ENCODE results near the gene AKR1D1.
"Not testable (repeated sequence)": the region's sequence is repeated elsewhere in the genome, so short reads cannot be mapped to it uniquely, and the experiment has no call there.

Gene AKR1D1

GRCh38 chr7:138074540-138074939, 1.7 kb upstream of the AKR1D1 start:
- no peak for DNase-seq

- DNase-seq, result no peak
Measured at GRCh38 chr7:138075350-138075749, 909 bp upstream of the AKR1D1 start.

GRCh38 chr7:138075786-138076185, 473 bp upstream of the AKR1D1 start:
- DNase-seq, result not testable (repeated sequence)

- DNase-seq, result no peak
Measured at GRCh38 chr7:138077809-138078208, 1.6 kb downstream of the AKR1D1 start.

DNA sequence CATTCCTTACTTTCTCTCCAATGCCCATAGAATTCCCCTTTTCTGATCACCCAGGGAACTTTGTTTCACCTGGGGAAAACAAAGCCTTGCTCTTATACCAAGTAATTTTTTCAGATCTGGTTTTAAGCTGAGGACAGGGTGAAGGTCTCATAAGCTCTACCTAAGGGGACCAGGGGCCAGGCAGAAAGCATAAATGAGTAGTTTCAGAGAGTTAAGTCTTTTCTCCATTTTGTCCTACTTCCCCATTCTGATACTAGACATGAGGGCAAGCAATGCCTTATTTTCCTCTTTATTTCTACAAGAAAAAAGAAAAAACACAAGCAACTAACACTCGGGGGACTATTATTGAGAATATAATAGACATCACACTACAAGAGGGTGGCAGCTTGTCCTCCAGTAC, 2.9 kb downstream of the AKR1D1 start:
- DNase-seq, result no peak

DNA sequence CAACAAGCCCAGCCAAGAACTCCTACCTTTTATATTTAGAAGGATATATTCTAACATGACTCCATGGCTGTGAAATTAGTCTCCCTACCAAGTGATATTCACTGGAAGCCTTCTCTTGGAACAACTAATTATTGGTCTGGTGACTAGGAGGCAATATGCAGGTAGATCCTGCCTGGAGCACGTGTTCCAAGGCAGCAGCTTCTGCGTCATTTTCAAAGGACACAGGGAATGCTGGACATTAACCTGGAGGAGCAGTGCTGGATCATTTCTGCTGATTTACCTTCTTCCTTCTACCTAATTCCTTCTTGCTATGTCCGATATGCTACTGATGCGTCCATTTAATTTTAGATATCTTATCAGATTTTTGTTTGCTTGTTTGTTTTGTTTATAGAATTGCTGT, 5.6 kb downstream of the AKR1D1 start:
- DNase-seq, result no peak

DNA sequence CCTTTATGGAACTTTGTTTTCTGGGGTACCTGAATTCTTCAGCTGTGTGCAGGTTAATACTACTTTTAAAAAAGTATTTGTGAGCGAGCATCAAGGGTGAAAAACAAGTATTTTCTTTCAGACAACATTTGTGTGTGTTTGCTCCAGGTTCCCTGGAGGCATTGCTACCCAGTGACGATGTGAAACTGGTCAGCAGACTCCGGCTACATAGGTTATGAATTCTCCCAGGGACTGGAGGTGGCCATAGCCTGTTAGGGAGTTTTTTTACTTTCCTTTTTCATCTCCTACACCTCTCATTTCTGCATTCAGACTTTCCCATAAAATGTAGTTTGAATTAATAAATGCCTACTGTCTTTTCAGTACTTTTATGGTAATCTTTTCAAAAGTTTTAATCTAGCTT, 7.6 kb downstream of the AKR1D1 start:
- DNase-seq, result no peak

- no peak for DNase-seq
Measured at GRCh38 chr7:138086563-138087270, 10.5 kb downstream of the AKR1D1 start.

GRCh38 chr7:138089080-138089901, 13.0 kb downstream of the AKR1D1 start:
- no peak for DNase-seq

DNA sequence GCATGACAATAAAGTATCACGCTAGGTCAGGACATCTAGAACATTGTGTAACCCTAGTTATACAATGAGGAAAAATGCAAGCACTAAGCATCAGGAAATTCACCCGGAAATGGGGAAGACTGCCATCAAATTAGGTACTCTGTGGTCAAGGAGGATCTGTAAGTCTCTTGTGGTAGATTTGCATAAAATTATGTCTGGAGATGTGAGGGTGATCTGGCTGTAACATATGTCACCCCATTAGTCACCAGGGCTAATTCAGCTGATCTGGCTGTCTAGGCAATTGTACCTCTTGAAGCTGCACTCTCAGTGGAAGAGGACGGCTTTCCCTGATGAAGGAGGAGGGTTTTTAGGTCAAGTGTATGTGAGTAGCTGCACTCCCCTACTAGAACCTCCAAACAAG, 14.8 kb downstream of the AKR1D1 start:
- DNase-seq, result no peak

DNA sequence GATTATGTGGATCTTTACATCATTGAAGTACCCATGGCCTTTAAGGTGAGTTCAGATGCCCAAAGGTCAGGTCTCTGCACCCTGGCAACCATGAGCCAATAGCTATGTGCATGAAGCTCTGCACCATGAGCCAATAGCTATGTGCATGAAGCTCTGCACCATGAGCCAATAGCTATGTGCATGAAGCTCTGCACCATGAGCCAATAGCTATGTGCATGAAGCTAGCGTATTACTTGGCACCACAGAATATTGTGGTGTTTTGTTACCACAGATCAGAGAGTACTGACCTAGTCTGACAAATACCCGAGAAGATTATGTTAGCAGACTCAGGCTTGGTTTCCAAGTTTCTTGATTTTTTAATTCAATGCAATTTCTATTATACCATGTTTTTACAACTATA, 15.6 kb downstream of the AKR1D1 start:
- DNase-seq, result not testable (repeated sequence)

- no peak for DNase-seq
Measured at GRCh38 chr7:138092486-138093028, 16.3 kb downstream of the AKR1D1 start.

GRCh38 chr7:138095972-138096935, 20.0 kb downstream of the AKR1D1 start:
- no peak for DNase-seq

- DNase-seq, result peak; percentile 21
Measured at GRCh38 chr7:138097064-138097741, 20.9 kb downstream of the AKR1D1 start.

DNA sequence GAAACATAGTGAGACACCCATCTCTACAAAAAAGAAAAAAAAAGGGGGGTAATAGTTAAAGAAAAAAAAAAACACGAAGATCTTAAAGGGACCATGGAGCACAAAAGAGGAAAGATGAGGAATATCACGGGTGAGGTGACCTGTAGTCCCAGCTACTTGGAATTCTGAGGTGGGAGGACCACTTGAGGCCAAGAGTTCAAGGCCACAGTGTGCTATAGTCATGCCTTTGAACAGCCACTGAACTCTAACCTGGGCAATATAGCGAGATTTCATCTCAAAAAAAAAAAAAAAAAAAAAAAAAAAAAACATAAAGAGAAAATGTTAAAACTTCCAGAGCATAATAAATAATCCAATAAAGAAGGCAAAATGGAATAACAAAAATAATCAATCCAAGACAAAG, 23.6 kb downstream of the AKR1D1 start:
- DNase-seq, result no peak

DNA sequence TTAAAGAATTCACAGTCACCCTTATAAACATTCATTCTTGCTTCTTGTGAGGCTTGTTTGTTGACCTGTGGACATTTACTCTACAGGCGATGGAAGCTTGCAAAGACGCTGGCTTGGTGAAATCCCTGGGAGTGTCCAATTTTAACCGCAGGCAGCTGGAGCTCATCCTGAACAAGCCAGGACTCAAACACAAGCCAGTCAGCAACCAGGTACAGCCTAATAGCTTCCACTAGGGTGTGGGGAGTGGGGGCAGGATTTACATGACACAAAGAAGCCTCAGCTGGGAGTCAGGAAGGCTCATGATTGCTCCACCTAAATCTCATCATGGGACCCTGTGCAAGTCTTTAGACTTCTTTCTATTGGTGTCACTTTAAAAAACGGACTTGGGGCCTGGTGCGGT, 29.0 kb downstream of the AKR1D1 start:
- DNase-seq, result no peak

GRCh38 chr7:138115047-138115446, 38.8 kb downstream of the AKR1D1 start:
- DNase-seq, result no peak

DNA sequence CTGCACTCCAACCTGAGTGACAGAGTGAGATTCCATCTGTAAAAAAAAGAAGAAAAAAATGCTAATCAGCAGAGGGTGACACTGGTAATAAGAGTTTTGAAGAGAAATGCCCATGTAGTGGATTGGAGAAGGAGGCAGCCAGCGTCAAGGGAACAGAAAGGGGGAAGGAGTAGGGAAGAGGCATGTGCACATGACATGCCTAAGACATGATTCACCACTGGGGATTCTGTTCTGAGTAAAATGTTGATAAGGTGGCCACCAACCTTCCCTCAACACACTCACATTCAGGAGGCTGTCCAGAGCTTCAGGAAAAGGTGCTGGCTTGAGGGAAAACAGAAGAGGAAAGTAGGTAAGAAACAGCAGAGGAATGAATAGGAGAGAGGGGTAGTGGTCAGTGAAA, 39.9 kb downstream of the AKR1D1 start:
- DNase-seq, result no peak

DNA sequence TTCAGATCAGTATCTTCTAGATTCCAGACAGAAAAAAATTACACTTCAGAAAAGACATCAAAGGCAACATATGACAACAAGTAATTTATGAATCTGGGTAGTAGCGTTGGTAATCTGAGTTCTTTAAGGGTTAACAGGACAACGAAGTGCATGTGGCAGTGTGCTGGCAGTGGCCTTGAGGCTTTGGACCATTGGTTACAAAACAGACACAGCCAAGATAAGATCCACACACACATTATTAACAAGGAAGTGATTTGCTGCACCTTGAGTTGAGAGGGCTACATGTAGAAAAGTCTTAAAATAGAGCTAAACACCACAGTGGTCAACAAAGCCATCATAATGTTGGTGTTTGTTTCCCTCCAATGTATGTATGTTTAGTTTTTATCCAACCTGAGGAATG, 40.6 kb downstream of the AKR1D1 start:
- DNase-seq, result no peak

- no peak for DNase-seq
Measured at GRCh38 chr7:138120140-138120827, 44.0 kb downstream of the AKR1D1 start.

GRCh38 chr7:138122162-138122561, 45.9 kb downstream of the AKR1D1 start:
- DNase-seq, result no peak

DNA sequence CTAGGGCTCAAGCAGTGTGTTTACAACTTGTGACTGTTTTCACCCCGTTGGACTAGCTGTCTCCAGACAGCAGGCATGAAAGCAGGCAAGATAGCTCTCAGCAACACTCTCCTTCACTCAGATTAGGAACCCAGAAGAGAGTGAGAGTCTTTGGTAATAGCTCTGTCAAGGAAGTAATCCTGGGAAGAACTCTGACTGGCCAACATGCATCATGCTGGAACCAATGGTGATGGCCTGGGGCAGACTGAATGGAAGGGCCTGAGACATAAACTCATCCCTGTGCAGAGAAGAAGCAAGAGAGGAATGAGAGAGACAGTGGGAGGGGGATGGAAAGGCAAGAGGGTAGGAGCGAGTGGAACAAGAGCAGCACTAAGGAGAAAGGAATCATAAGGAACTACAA, 48.9 kb downstream of the AKR1D1 start:
- DNase-seq, result no peak
